ENCODE measurements around the gene CTBP2.

DNA sequence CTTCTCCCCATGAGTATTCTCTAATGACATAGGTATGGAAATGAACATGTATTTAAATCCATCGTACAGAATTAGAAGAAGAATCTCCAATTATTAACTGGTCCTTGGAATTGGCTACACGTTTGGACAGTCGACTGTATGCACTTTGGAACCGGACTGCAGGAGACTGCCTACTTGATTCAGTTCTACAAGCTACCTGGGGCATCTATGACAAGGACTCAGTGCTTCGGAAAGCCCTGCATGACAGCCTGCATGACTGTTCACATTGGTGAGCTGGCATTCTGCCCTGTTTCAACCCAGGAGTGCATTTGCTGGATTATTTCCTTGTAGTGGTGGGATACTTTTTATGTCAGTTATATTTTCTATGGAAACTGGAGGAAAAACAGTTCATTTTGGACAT, 186.2 kb downstream of the CTBP2 start:
- TF ChIP-seq, protein P1, sequence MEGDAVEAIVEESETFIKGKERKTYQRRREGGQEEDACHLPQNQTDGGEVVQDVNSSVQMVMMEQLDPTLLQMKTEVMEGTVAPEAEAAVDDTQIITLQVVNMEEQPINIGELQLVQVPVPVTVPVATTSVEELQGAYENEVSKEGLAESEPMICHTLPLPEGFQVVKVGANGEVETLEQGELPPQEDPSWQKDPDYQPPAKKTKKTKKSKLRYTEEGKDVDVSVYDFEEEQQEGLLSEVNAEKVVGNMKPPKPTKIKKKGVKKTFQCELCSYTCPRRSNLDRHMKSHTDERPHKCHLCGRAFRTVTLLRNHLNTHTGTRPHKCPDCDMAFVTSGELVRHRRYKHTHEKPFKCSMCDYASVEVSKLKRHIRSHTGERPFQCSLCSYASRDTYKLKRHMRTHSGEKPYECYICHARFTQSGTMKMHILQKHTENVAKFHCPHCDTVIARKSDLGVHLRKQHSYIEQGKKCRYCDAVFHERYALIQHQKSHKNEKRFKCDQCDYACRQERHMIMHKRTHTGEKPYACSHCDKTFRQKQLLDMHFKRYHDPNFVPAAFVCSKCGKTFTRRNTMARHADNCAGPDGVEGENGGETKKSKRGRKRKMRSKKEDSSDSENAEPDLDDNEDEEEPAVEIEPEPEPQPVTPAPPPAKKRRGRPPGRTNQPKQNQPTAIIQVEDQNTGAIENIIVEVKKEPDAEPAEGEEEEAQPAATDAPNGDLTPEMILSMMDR (IDR thresholded peaks at IDR 0.05): no peak
- TF ChIP-seq POLR2A (IDR thresholded peaks at IDR 0.05): no peak
